ENCODE results near the gene CARS2. TPM values are rescaled to one million over a fixed set of nuclear protein-coding genes. Genes with fewer than 3 reads are reported as not detected.

The CARS2 gene
- total and polyA plus RNA-seq, 2 donors (not counting 3 experiments of a cell fraction or from before 2014, with no cell fraction given): 42.0 to 51.2 TPM

- no TSS peak for BruUV-seq (replicated peaks)
- TF ChIP-seq, protein P1, sequence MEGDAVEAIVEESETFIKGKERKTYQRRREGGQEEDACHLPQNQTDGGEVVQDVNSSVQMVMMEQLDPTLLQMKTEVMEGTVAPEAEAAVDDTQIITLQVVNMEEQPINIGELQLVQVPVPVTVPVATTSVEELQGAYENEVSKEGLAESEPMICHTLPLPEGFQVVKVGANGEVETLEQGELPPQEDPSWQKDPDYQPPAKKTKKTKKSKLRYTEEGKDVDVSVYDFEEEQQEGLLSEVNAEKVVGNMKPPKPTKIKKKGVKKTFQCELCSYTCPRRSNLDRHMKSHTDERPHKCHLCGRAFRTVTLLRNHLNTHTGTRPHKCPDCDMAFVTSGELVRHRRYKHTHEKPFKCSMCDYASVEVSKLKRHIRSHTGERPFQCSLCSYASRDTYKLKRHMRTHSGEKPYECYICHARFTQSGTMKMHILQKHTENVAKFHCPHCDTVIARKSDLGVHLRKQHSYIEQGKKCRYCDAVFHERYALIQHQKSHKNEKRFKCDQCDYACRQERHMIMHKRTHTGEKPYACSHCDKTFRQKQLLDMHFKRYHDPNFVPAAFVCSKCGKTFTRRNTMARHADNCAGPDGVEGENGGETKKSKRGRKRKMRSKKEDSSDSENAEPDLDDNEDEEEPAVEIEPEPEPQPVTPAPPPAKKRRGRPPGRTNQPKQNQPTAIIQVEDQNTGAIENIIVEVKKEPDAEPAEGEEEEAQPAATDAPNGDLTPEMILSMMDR (IDR thresholded peaks at IDR 0.05; ENCODE audit: extremely low read depth in 1 of 2, insufficient read depth in 1 of 2, low read depth in 1 of 2, low read length in 2 of 2): no peak
- no peak for TF ChIP-seq EZH2 (IDR thresholded peaks at IDR 0.05; ENCODE audit: borderline replicate concordance, low read depth, low read length, severe bottlenecking)
- TF ChIP-seq POLR2AphosphoS5 (IDR thresholded peaks at IDR 0.05; ENCODE audit: insufficient read depth, low read depth, low read length): no peak
- dilution Hi-C loops (cut with MboI; ENCODE audit: extremely low pct_ligation_motif_present, low sequenced_read_pairs): no loop called here
- Histone ChIP-seq H3K9ac (replicated peaks; ENCODE audit: extremely low read depth, insufficient read depth, low read length) (no peak overlapping the region), H3K4me1 (ENCODE audit: control insufficient read depth, extremely low read depth, insufficient read depth, low read length) (no peaks in the 10 kb centered on the region), H3K27ac (ENCODE audit: insufficient read depth, low read depth, low read length) (no peak overlapping the region), H3K4me3 (replicated peaks in 1 of 3; ENCODE audit: insufficient read depth in 1 of 3, low read depth in 1 of 3, low read length in 3 of 3) (no peak overlapping the region), H2AFZ (ENCODE audit: low read depth, low read length) (no peak overlapping the region), H3K4me2 (ENCODE audit: insufficient read depth, low read length) (no peak overlapping the region), H3K27me3 (ENCODE audit: control insufficient read depth in 2 of 2, insufficient read depth in 2 of 2, low read length in 2 of 2) (no peaks in the 10 kb centered on the region), H3K9me1 (replicated peaks; ENCODE audit: control insufficient read depth, extremely low read depth, insufficient read depth, low read length) (no peaks in the 10 kb centered on the region), H3K79me2 (ENCODE audit: control insufficient read depth, insufficient read depth, low read length) (no peaks in the 10 kb centered on the region), H4K20me1 (replicated peaks; ENCODE audit: control insufficient read depth, extremely low read depth, insufficient read depth, low read length) (no peaks in the 10 kb centered on the region), H3K9me3 (replicated peaks; ENCODE audit: control insufficient read depth, insufficient read depth, low read length) (no peaks in the 10 kb centered on the region), H3K36me3 (ENCODE audit: control insufficient read depth in 2 of 2, extremely low read depth in 1 of 2, insufficient read depth in 2 of 2, low read length in 2 of 2) (peaks cover 0 to 20% of the 10 kb centered on the region in 2 experiments)
- ChIA-PET CTCF (interaction anchor here (0.9 to 1.3 kb wide), 2 partner anchors 18 kb away, joined by 3 to 5 read pairs; no protein-coding TSS in a partner anchor), POLR2A (no interaction called here)
- intact Hi-C loops (cut with micrococcal nuclease): no loop called here
- DNase-seq (ENCODE audit: low read depth, low spot score): no peak
- FAIRE-seq: no peak
Measured at GRCh38 chr13:110662777-110663443, 43.0 kb downstream of the CARS2 start.

GRCh38 chr13:110662091-110662490 is 43.8 kb downstream of the CARS2 start:
- no peaks in the 10 kb centered on the region for H3K9me1 ChIP-seq (replicated peaks; ENCODE audit: control insufficient read depth, extremely low read depth, insufficient read depth, low read length)
- CTCF ChIA-PET: interaction anchor here (0.5 kb wide), 1 partner anchor 126 kb away, joined by 4 read pairs; no protein-coding TSS in a partner anchor

More at GRCh38 chr13:110662091-110662490, 43.8 kb downstream of the CARS2 start:
- H3K27me3 ChIP-seq (ENCODE audit: control insufficient read depth in 2 of 2, insufficient read depth in 2 of 2, low read length in 2 of 2): no peaks in the 10 kb centered on the region
- no peak overlapping the region for H3K4me3 ChIP-seq (replicated peaks in 1 of 3; ENCODE audit: insufficient read depth in 1 of 3, low read depth in 1 of 3, low read length in 3 of 3)
- peaks cover 0 to 19% of the 10 kb centered on the region in 2 experiments for H3K36me3 ChIP-seq (ENCODE audit: control insufficient read depth in 2 of 2, extremely low read depth in 1 of 2, insufficient read depth in 2 of 2, low read length in 2 of 2)
- no peak overlapping the region for H3K9ac ChIP-seq (replicated peaks; ENCODE audit: extremely low read depth, insufficient read depth, low read length)
- H3K4me2 ChIP-seq (ENCODE audit: insufficient read depth, low read length): no peak overlapping the region
- no peak for DNase-seq (ENCODE audit: low read depth, low spot score)
- intact Hi-C loops (cut with micrococcal nuclease) (no loop called here), dilution Hi-C loops (cut with MboI; ENCODE audit: extremely low pct_ligation_motif_present, low sequenced_read_pairs) (no loop called here)
- no TSS peak for BruUV-seq (replicated peaks)
- no peak overlapping the region for H3K27ac ChIP-seq (ENCODE audit: insufficient read depth, low read depth, low read length)
- no peaks in the 10 kb centered on the region for H3K79me2 ChIP-seq (ENCODE audit: control insufficient read depth, insufficient read depth, low read length)
- POLR2A ChIA-PET: no interaction called here
- H2AFZ ChIP-seq (ENCODE audit: low read depth, low read length): no peak overlapping the region
- no peaks in the 10 kb centered on the region for H3K4me1 ChIP-seq (ENCODE audit: control insufficient read depth, extremely low read depth, insufficient read depth, low read length)
- no peak for FAIRE-seq
- TF ChIP-seq EZH2 (IDR thresholded peaks at IDR 0.05; ENCODE audit: borderline replicate concordance, low read depth, low read length, severe bottlenecking) (no peak), POLR2AphosphoS5 (IDR thresholded peaks at IDR 0.05; ENCODE audit: insufficient read depth, low read depth, low read length) (no peak), POLR2A (IDR thresholded peaks at IDR 0.05; ENCODE audit: low read depth, low read length) (no peak), JUN (IDR thresholded peaks at IDR 0.05; ENCODE audit: borderline replicate concordance, insufficient read depth, insufficient read length, low read depth) (no peak), GATA2 (IDR thresholded peaks at IDR 0.05; ENCODE audit: insufficient read depth, insufficient read length, low read depth, low read length) (no peak), FOS (IDR thresholded peaks at IDR 0.05; ENCODE audit: borderline replicate concordance, insufficient read depth, low read length) (no peak), MYC (IDR thresholded peaks at IDR 0.05; ENCODE audit: low read depth, low read length) (no peak)
- TF ChIP-seq, protein P1 (IDR thresholded peaks at IDR 0.05; ENCODE audit: extremely low read depth in 1 of 2, insufficient read depth in 1 of 2, low read depth in 1 of 2, low read length in 2 of 2): no peak
- TF ChIP-seq, protein P2, sequence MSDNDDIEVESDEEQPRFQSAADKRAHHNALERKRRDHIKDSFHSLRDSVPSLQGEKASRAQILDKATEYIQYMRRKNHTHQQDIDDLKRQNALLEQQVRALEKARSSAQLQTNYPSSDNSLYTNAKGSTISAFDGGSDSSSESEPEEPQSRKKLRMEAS (IDR thresholded peaks at IDR 0.05; ENCODE audit: insufficient read depth, insufficient read length): no peak
- no peaks in the 10 kb centered on the region for H3K9me3 ChIP-seq (replicated peaks; ENCODE audit: control insufficient read depth, insufficient read depth, low read length)
- no peaks in the 10 kb centered on the region for H4K20me1 ChIP-seq (replicated peaks; ENCODE audit: control insufficient read depth, extremely low read depth, insufficient read depth, low read length)
